Sigmoid colon (tissue), 4 donors: ENCODE data around the gene CCDC78.

Source experiments
- EP300 ChIP-seq, 4 donors: sonication (generic); formaldehyde crosslinking; IDR thresholded peaks; one replicate each; pipeline ENCODE4 v1.6.1; 2017; ENCODE audit warnings: antibody characterized with exemption in 4 of 4
- POLR2A ChIP-seq, 2 donors: fragments of 450-650 bp; IDR thresholded peaks; one replicate each; pipeline ENCODE4 v1.6.1; 2016; ENCODE audit warnings: antibody characterized with exemption in 2 of 2, mild to moderate bottlenecking in 2 of 2, moderate library complexity in 2 of 2
- POLR2AphosphoS5 ChIP-seq, 4 donors: sonication (generic); formaldehyde crosslinking; IDR thresholded peaks; one replicate each; pipeline ENCODE4 v1.6.1; 2017; ENCODE audit warnings: antibody characterized with exemption in 4 of 4
- TF ChIP-seq, protein P1 (sequence below), 4 experiments: fragments of 450-650 bp in 3 of 4; fragments of 200-600 bp in 1 of 4; IDR thresholded peaks; one replicate each; pipeline ENCODE4 v1.5.1; 2016 to 2019; ENCODE audit warnings: antibody characterized with exemption in 4 of 4, mild to moderate bottlenecking in 3 of 4, moderate library complexity in 2 of 4

DNA sequence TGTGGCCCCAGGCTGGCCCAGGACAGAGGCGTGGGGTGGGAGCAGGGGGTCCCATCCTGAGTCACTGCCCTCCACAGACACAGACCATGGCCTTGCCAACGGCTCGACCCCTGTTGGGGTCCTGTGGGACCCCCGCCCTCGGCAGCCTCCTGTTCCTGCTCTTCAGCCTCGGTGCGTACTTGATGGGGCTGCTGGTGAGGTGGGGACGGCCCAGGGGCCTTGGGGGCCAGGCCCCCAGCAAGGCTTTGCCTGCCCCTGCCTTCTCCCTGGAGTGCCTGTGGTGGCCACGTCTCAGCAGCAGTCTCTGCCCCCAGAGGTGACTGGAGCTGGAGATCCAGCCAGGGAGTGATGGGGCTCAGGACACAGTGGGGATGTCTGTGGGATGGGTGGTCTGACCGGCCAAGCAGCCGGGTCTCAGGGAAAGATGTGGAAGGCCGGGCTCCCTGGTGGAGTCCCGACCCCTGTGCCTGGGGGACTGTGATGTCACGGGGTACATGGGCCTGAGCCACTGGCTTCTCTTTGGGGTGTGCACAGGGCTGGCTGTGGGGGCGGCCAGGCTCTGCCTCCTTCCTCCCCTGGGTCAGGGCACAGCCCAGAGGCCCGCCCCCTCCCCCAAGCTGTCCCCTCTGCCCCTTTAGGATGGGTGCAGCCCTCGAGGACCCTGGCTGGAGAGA lies 36.5 kb upstream of the CCDC78 start:
- TF ChIP-seq, protein P1, sequence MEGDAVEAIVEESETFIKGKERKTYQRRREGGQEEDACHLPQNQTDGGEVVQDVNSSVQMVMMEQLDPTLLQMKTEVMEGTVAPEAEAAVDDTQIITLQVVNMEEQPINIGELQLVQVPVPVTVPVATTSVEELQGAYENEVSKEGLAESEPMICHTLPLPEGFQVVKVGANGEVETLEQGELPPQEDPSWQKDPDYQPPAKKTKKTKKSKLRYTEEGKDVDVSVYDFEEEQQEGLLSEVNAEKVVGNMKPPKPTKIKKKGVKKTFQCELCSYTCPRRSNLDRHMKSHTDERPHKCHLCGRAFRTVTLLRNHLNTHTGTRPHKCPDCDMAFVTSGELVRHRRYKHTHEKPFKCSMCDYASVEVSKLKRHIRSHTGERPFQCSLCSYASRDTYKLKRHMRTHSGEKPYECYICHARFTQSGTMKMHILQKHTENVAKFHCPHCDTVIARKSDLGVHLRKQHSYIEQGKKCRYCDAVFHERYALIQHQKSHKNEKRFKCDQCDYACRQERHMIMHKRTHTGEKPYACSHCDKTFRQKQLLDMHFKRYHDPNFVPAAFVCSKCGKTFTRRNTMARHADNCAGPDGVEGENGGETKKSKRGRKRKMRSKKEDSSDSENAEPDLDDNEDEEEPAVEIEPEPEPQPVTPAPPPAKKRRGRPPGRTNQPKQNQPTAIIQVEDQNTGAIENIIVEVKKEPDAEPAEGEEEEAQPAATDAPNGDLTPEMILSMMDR (IDR thresholded peaks at IDR 0.05) = no peak
- TF ChIP-seq POLR2A (IDR thresholded peaks at IDR 0.05) (no peak), EP300 (IDR thresholded peaks at IDR 0.05) (no peak), POLR2AphosphoS5 (IDR thresholded peaks at IDR 0.05) (no peak)
